ACC112 (cell line): ENCODE data around the gene EEPD1.
"Not testable (repeated sequence)": the region's sequence is repeated elsewhere in the genome, so short reads cannot be mapped to it uniquely, and the experiment has no call there.

Experiments used
- H2AFZ ChIP-seq: fragments of 200-600 bp; sonication (generic); one replicate; pipeline ENCODE4 v1.6.0; 2017; ENCODE audit warnings: antibody characterized with exemption, low read length; ENCODE audit not compliant: unreplicated experiment
- H3K27ac ChIP-seq: fragments of 200-600 bp; sonication (generic); 2 replicates; pipeline ENCODE4 v1.5.1; 2014; ENCODE audit warnings: low read depth, mild to moderate bottlenecking, antibody characterized with exemption, low read length, moderate library complexity
- H3K27me3 ChIP-seq: fragments of 200-600 bp; sonication (generic); 2 replicates; pipeline ENCODE4 v1.6.1; 2014; ENCODE audit warnings: mild to moderate bottlenecking, antibody characterized with exemption, low read length, moderate library complexity, mixed read lengths; ENCODE audit not compliant: insufficient read depth
- H3K36me3 ChIP-seq: fragments of 200-600 bp; sonication (generic); 2 replicates; pipeline ENCODE4 v1.6.1; 2016; ENCODE audit warnings: mild to moderate bottlenecking, antibody characterized with exemption, low read length, moderate library complexity, mixed read lengths; ENCODE audit not compliant: insufficient read depth
- H3K4me1 ChIP-seq: fragments of 200-600 bp; sonication (generic); one replicate; pipeline ENCODE4 v1.6.1; 2016; ENCODE audit warnings: low read length, mixed read lengths; ENCODE audit not compliant: insufficient read depth, unreplicated experiment, control insufficient read depth
- H3K4me3 ChIP-seq: fragments of 200-600 bp; sonication (generic); 2 replicates; pipeline ENCODE4 v1.5.1; 2014; ENCODE audit warnings: mild to moderate bottlenecking, low read depth, low read length
- H3K79me2 ChIP-seq: fragments of 200-600 bp; sonication (generic); one replicate; pipeline ENCODE4 v1.6.0; 2016; ENCODE audit warnings: low read length; ENCODE audit not compliant: control insufficient read depth, unreplicated experiment, insufficient read depth

Gene EEPD1

GRCh38 chr7:36238138-36238537 is 85.1 kb downstream of the EEPD1 start:
- no peaks in the 10 kb centered on the region for H3K79me2 ChIP-seq
- H3K27me3 ChIP-seq: no peaks in the 10 kb centered on the region
- no peaks in the 10 kb centered on the region for H3K36me3 ChIP-seq
- H3K4me1 ChIP-seq: no peaks in the 10 kb centered on the region
- no peak overlapping the region for H3K4me3 ChIP-seq
- no peak overlapping the region for H2AFZ ChIP-seq
- no peak overlapping the region for H3K27ac ChIP-seq

- not testable (repeated sequence) for H3K4me1 ChIP-seq, H3K27me3 ChIP-seq, H3K4me3 ChIP-seq, H3K36me3 ChIP-seq, H2AFZ ChIP-seq, H3K27ac ChIP-seq, H3K79me2 ChIP-seq
Measured at GRCh38 chr7:36243356-36243755, 90.3 kb downstream of the EEPD1 start.

GRCh38 chr7:36244001-36244400 is 90.9 kb downstream of the EEPD1 start:
- H3K4me3 ChIP-seq, H3K4me1 ChIP-seq, H2AFZ ChIP-seq, H3K27ac ChIP-seq, H3K27me3 ChIP-seq, H3K36me3 ChIP-seq, H3K79me2 ChIP-seq: not testable (repeated sequence)

GRCh38 chr7:36244429-36244828 is 91.4 kb downstream of the EEPD1 start:
- H2AFZ ChIP-seq: no peak overlapping the region
- no peaks in the 10 kb centered on the region for H3K36me3 ChIP-seq
- no peaks in the 10 kb centered on the region for H3K79me2 ChIP-seq
- no peak overlapping the region for H3K27ac ChIP-seq
- no peaks in the 10 kb centered on the region for H3K4me1 ChIP-seq
- H3K4me3 ChIP-seq: no peak overlapping the region
- H3K27me3 ChIP-seq: no peaks in the 10 kb centered on the region

- Histone ChIP-seq H3K4me3 (no peak overlapping the region), H3K27me3 (no peaks in the 10 kb centered on the region), H3K36me3 (no peaks in the 10 kb centered on the region), H3K27ac (no peak overlapping the region), H3K4me1 (no peaks in the 10 kb centered on the region), H3K79me2 (no peaks in the 10 kb centered on the region), H2AFZ (no peak overlapping the region)
Measured at GRCh38 chr7:36245684-36246299, 92.7 kb downstream of the EEPD1 start.

GRCh38 chr7:36249091-36249490 is 96.0 kb downstream of the EEPD1 start:
- H3K4me3 ChIP-seq: no peak overlapping the region
- no peak overlapping the region for H3K27ac ChIP-seq
- H3K36me3 ChIP-seq: no peaks in the 10 kb centered on the region
- no peaks in the 10 kb centered on the region for H3K4me1 ChIP-seq
- H3K79me2 ChIP-seq: no peaks in the 10 kb centered on the region
- no peak overlapping the region for H2AFZ ChIP-seq
- no peaks in the 10 kb centered on the region for H3K27me3 ChIP-seq

- Histone ChIP-seq H3K27me3 (no peaks in the 10 kb centered on the region), H2AFZ (no peak overlapping the region), H3K4me1 (no peaks in the 10 kb centered on the region), H3K36me3 (no peaks in the 10 kb centered on the region), H3K4me3 (no peak overlapping the region), H3K27ac (no peak overlapping the region), H3K79me2 (no peaks in the 10 kb centered on the region)
Measured at GRCh38 chr7:36253699-36254098, 100.6 kb downstream of the EEPD1 start.

GRCh38 chr7:36258510-36259259 is 105.6 kb downstream of the EEPD1 start:
- H3K4me1 ChIP-seq: peaks cover 21% of the 10 kb centered on the region
- H3K4me3 ChIP-seq, H3K27ac ChIP-seq, H3K27me3 ChIP-seq, H2AFZ ChIP-seq, H3K36me3 ChIP-seq, H3K79me2 ChIP-seq: not testable (repeated sequence)

- Histone ChIP-seq H3K36me3 (no peaks in the 10 kb centered on the region), H3K4me1 (peaks cover 22% of the 10 kb centered on the region), H3K27ac (no peak overlapping the region), H3K27me3 (no peaks in the 10 kb centered on the region), H3K4me3 (no peak overlapping the region), H2AFZ (no peak overlapping the region), H3K79me2 (no peaks in the 10 kb centered on the region)
Measured at GRCh38 chr7:36260481-36260880, 107.4 kb downstream of the EEPD1 start.

- Histone ChIP-seq H3K4me3 (no peak overlapping the region), H3K27ac (peak overlapping the region; percentile 10; the same call in 1 of the 2 replicates), H2AFZ (no peak overlapping the region), H3K4me1 (peaks cover 29% of the 10 kb centered on the region), H3K79me2 (no peaks in the 10 kb centered on the region), H3K36me3 (no peaks in the 10 kb centered on the region), H3K27me3 (no peaks in the 10 kb centered on the region)
Measured at GRCh38 chr7:36261019-36261754, 108.1 kb downstream of the EEPD1 start.
